ENCODE data around the gene UVSSA.

GRCh38 chr4:1337376-1337831 lies 9.6 kb upstream of the UVSSA start:
- TF ChIP-seq POLR2AphosphoS5 (IDR thresholded peaks at IDR 0.05; ENCODE audit: low read depth, low read length) (no peak), CTCF (IDR thresholded peaks at IDR 0.05) (no peak), TAF1 (IDR thresholded peaks at IDR 0.05; ENCODE audit: borderline replicate concordance, low read depth, low read length) (no peak), RAD21 (IDR thresholded peaks at IDR 0.05; ENCODE audit: low read length) (no peak), GABPA (IDR thresholded peaks at IDR 0.05; ENCODE audit: low read depth) (no peak), EP300 (IDR thresholded peaks at IDR 0.05; ENCODE audit: borderline replicate concordance in 1 of 2, low read depth in 1 of 2, low read length in 1 of 2) (no peak), IRF3 (IDR thresholded peaks at IDR 0.05; ENCODE audit: low read depth, low read length) (no peak)

All from SK-N-SH (cell line).